GM19328 (cell line): Measurements from ENCODE around the gene PFKL.
A peak's percentile ranks its signal among the peaks of the same experiment; 100 is the strongest.

Experiments
- ATAC-seq: cut with Tn5 transposase; IDR thresholded peaks from one replicate; pipeline ENCODE4 v1.9.1; 2021; ENCODE audit warnings: mild to moderate bottlenecking, moderate library complexity; ENCODE audit not compliant: unreplicated experiment

PFKL gene

DNA sequence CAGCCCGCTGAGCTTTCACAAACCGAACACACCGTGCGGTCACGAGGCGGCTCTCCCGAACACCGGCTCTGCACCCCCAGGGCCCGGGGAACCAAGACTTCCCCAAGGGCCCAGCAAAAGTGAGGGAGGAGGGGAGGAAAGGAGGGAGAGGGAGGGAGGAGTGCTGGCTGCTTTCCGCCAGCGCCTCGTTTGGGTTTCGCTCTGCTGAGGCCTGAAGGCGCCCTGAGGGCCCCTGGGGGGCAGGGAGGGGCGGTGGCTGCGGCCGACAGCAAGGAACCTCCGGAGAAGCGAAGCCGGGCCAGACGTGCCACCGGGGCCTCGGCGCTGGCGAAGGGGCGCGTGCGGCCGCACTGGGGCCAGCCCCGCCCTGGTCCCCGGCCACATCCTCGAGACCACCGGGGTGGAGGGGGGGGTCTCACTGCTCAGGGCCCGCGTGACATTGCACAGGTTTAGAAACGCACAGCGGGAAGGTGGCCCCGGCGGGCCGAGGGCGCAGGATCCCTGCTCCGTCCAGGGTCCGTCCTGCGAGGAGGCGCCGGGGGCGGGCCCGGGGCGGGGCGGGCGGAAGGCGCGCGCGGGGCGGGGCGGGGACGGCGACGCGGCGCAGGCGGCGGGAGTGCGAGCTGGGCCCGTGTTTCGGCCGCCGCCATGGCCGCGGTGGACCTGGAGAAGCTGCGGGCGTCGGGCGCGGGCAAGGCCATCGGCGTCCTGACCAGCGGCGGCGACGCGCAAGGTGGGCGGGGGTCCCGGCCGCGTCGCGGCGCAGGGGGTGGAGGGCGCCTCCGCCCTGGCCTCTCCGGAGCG is at the start of gene PFKL:
Gene PFKL, plus strand, starts transcription at position 596 of the 804 bp plus-strand sequence. Its CDS starts 53 bp downstream, at position 649.
- ATAC-seq: peak; percentile 47

DNA sequence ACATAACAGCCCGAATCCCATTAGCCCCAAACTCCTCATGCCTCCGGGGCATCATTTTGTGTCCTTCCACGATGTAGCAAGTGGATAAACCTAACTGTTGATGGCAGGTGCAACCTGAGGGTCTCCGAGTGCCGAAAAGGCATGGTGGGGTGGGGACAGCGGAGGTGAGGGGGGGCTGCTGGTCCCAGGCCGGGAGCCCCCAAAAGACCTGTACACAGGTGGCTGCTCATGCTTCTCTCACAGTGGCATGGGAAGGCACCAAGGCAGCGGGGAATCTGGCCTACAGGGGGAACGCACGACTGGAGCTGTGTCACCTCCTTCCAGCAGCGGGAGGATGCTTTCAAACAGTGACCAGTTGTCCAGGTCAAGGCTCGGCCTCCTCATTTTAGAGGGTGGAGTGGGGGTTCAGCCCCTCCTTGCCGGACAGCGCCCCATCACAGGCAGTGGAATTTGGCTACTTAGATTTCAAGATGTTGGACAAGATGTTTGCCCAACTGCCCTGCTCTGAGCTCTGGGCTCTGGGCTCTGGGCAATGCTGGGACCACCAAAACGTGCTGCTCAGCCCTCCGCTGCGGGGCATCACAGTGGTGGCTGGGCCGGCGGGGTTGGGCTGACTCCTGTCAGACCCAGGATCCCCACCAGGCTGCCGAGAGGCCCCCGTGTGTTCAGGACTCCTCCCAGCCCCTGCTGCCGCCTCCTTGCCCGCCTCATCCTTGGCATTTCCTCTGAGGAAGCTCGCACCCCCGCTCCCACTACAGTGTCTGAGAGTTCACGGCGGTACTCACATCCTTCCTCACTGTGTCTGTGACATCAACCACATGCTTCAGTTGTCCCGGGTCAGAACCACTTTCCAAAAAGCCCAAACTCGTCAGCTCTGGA is 45.8 kb upstream of the PFKL start:
- ATAC-seq: no peak

DNA sequence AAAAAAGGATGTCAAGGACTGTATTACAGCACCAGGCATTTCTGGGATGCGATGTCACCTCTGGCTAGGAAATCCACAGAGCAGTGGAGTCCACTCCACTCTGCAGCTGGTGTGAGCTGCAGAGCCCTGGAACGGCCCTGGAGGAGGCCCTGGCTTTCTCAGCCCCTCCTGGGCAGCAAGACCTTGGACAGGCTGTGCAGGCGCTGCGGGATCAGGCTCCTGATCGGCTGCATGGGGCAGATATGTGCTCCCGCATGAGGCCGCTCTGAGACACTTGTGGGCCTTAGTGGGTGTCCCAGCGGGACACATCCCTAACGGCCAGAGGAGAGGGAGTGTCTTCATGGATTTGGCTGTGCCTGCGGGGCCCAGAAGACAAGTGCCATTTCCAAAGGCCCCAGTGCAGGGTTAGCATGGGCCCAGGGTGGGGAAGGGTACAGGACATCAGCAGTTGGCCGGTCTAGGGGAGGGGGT is 44.3 kb upstream of the PFKL start:
- no peak for ATAC-seq

DNA sequence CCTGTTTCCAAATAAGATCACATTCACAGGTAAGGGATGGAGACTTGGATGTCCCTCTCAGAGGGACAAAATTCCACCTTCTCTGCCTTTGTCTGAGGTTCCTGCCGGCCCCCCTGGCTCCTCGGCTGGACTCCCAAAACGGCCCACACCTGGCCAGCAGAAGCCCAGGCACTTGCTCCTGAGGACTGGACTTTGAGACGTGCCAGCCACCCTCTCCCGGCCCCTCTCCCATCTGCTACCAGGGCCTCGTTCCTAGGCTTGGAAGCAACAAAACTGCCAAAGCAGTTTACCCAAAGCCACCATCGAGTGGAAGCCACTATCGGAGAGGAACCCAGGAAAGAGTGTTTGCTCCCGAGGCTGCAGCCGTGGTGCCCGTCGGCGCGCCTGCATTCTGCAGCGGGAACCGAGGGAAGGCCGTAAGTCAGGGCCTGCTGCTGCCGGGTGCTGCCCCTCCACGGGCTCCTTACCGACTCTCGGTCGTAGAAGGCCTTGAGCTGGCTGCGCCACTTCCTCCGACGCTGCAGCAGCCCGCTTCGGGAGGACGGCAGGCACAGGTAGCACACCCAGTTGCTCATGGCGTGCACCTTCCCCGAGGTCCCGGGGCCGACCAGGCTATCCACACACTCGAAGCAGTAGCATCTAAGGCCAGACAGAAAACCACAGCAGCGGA is 41.7 kb upstream of the PFKL start:
- ATAC-seq: no peak

DNA sequence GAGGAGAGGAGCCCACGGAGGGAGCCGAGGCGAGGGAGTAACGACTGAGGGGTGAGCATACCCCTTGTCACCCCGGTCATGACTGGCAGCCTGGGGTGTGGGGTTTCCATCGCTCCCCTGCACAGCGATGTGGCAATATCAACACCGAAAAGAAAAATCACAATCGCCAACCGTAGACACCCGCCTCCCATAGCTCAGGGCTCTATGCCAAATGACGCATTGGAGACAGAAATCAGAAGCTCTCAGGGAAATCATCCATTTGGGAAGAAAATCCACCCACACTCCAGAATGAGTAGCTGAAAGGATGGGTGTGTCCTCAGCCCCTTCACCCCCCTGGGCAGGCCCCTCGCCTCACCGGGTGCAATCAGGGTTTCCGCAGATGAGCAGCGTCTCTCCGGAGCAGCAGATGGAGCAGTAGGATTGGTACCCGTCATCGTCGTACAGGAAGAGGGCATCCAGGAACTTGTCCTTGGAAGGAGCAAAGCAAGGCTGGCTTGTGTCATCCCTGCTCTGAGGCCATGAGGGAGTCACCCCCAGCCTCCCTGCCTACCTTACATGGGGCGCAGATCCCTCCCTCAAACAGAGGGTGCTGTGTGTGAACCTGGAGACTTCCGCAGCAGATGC is 40.7 kb upstream of the PFKL start:
- ATAC-seq: no peak

DNA sequence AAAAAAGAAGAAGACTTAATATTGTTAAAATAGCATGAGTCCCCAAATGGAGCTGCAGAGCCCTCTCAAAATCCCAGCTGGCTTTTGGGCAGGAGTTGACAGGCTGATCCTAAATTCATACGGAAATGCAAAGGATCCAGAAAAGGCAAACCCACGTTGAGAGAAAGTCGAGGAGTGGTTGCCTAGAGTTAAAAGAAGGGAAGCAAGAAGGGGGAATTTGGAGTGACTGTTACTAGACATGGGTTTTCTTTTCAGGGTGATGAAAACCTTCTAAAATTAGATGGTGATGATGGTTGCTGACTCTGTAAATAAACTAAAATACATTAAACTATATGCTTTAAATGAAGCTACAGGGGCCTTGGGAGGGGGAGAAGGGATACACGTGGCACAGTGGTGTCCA is 39.8 kb upstream of the PFKL start:
- ATAC-seq: no peak

DNA sequence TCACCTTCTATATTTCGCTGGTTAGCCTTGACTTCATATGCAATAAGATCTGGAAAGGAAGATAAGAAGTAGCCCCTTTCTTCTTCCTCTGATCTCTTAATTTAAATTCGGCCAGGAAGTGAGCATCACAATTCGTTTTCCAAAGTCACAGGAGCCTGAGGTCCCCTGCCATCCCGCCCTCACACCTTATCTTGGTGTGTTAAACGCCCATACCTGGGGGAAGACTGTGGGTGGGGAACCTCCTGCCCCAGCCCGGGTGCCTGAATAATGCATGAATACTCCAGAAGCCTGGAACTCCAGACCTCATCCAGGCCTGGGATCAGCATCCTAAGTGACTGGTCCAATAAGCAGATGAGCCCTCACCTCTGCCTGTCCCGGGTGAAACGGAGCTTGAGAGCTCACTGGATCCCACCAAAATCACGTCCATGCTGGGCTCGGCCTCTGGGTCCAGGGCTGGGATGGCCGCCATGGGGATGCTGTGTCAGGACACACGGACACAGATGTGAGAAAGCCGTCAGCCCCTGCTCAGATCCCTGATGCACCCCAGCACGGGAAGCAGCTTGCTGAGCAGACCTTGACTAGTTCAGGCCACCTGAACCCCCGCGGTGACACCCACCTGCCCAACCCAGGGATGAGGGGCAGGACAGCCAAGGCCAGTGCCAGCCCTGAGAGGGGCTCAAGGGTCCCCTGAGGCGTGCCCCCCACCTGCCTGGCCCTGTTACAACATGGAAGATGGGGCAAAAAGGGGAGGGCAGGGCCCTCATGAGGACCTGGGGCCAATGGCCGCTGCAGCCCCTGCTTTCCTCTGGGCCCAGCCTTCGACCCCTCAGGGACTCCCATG is 38.8 kb upstream of the PFKL start:
- ATAC-seq: no peak

DNA sequence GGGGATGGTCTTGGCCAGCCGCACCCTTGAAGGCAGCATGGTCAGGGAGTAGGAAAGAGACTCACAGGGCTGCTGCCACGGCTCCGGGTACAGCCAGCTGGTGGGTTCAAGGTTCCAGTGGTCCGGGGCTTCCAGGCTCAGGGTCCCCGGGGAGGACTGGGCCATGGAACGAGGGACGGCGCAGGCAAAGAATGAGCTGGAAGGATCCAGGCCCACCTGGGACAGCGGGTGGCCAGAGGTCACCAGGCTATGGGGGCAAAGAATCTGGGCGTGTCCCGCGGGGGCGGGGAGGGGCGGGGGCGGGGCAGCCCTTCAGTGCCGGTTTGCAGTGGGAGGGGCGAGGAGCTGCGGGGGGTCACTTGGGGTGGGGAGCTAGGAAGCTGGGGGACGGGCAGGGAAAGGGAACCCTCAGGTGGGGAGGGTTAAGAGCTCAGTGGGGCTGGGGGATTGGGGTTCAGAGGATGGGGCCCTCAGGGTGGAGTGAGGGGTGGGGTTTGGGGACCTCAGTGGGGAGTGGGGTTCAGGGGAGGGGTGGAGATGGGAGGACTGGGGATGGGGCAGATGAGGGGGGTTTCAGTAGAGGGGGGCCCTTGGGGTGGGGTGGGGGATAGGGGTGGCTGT is 38.1 kb upstream of the PFKL start, which contains the start of gene DNMT3L:
Gene DNMT3L, minus strand, starts transcription at position 223 of the 621 bp plus-strand sequence. CDS start 638 bp downstream, outside the sequence.
- ATAC-seq: no peak

DNA sequence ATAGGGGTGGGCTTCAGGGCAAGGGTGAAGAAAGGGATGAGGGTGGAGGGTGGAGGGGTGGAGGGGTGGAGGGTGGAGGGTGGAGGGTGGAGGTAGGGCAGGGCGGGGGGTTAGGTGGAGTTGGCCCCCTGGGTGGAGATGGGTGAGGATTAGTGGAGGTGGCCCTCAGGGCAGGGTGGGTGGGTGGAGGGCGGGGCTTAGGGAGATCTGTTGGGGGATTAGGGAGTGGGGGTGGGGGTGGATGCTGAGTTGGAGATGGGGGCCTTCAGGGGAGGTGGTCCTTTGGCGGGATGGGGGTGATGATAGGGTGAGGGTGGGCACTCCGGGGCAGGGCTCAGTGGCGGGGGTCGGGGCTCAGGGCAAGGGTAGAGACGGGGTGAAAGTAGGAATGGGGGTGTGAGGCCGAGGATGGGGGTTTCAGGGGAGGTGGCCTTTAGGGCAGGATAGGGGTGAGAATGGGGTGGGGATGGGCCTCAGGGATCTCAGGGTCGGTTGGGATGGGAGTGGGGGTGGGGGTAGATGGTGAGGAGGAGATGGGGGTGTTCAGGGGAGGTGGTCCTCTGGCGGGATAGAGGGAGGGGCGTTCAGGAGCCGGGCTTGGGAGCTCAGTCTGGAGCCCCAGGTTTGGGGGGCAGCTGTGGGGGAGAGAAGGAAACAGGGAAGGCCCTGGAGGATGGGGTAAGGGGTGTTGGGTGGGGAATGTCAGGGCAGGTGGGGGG is 37.4 kb upstream of the PFKL start:
- no peak for ATAC-seq

DNA sequence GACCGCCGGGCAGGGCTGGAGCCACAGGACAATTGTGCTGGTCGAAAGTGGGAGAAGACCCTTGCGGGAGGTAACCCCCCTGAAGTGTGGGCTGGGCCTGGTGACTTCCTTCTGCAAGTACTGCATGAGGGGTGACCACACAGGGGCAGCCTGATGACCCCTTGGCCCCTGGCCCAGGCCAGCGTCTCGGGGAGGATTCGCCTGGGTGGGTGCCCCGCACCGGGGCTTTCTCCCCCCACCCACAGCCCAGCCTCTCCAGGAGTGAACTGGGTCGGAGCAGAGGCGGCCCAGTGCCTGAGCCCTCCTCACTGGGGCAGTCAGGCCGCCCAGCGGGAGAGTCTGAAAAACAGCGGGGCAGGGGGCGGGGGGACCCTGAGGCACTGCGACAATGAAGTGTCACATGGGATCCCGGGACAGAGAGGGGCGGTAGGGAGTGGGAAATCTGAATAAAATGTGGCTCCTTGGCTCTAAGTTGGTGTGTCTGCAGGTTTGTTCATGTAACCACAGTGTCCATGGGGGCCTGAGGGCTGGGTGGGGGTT is 36.6 kb upstream of the PFKL start:
- ATAC-seq: no peak

DNA sequence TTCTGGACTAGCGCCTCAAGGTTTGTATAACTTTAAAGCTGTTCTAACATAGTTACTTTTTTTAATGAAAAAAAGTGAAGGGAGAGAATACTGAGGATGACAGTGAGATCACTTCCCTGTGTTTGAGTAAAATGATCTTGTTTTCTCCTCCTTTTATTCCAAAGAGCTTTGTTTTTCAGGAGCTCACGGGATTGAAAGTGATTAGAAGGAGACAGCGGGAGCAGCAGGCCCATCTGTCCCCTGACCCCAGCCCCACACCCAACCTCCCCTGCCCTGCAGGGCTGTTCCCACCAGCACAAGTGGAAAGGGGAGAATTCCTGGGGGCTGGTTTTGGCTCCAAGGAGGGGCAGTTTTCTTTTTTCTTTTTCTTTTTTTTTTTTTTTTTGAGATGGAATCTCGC is 36.1 kb upstream of the PFKL start:
- no peak for ATAC-seq

DNA sequence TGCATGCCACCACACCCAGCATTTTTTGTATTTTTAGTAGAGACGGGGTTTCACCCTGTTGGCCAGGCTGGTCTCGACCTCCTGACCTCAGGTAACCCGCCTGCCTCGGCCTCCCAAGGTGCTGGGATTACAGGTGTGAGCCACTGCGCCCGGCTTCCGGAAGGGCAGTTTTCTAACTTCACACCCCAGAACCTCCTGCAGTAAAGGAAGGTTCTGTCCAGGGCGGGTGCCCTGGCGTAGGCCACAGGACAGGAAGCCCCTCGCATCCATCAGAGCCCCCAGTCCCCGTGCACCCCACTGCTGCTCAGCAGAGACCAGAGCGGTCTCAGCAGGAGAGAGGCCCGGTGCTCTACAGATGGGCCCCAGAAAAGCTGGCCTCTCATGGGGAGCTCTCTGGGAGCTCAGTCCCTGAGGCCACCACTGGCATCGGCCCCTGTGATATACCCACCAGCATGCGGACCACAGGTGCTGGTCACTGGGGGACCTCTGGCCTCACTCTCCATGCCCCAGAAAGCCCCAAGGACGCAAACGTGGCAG is 34.1 kb upstream of the PFKL start:
- ATAC-seq: no peak

DNA sequence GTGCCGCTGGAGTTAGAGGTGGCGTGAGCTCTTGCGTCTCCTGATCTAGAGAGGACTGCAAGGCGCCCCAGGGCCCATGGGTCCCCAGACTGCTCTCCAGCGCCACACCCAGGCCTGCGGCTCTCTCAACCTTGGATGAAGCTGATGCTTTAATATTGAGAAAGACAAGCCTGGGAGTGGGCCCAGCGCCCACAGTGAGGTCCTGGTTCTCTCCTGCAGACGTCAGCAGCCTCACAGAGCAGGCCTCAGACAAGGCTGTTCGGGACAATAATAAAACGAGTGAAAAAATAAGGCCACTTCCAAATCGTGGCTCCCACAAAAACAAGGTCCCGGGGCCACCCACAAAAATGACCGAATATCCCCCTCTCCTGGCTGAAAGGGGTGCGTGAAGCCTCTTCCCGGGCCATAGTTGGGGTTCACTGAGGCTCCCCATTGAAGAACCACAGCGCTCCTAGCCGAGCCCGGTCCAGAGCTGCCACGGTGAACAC is 32.2 kb upstream of the PFKL start:
- no peak for ATAC-seq

DNA sequence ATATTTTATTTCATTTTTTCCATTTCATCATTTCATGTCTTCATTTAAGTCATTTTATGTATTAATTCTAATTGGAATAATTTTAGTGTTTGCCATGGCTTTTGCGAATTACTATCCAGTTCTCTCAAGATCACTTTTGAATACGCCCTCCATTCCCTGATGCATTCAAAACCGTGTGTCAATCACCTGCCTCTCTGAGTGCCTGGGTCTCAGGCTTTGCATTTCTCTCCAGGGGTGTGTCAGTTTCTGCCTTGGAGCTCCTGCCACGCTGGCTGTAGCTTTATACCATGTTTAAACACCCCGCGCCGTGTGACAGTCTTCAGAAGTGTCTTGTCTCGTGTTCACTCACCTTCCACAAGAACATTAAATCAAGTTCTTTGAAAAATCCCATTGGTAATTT is 30.8 kb upstream of the PFKL start:
- ATAC-seq: no peak

DNA sequence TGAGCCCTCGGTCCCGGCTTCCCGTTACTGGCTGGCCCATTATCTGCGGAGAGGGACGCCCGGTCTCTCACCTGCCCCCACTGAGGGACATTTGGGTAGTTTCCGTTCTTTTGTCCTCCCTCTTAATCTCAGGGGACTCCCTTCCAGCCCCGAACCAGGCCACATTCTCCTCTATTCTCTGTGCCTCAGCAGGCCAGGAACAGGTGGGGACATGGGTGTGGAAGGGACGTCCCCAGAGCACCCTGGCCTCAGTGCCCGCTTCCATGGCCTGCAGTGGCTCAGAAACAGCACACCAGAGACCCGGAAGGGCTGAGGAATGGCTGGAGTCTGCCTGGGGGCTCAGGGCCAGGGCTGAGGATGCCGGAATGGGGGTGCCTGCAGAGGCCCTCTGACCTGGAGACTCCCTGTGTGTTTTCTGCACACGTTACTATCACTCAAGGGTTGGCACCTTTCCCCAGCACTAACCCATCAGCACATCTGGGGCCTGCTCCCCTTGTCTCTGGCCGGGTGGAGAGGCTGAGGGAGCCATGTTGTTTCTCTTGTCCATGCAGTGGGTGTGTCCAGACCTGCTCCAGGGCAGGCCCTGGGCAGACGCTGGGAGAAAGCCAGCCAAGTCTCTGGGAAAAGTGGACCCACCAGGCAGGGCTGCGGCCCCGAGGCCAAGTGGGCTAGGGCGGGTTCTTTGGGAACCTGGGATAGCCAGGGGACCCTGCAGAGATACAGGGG is 28.1 kb upstream of the PFKL start:
- ATAC-seq: no peak

DNA sequence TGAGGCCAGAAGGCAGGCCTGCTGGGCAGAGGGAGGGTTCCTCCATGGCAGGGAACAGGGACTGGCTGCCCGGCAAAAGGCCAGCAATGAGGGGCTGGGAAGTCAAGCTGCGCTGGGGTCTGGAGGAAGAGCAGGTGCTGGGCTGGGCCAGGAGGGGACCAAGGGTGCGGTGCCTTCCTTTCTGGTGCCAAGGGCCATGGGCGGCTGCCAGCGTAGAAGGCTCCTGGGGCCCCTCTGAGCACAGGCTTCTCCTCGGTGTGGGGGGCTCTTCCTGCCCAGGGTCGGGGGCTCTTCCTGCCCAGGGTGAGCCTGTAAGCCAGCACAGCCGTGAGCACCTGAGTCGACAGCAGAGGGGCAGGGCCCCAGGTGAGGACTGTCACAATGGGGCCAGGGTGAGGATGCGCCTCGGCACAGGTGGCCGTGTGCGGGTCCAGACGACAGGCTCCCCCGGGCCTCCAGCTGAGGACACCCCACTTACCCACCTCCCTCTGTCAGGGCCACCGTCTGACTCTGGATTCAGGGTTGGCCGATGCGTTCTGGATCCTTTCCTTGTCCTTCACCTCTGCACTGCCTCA is 27.5 kb upstream of the PFKL start:
- no peak for ATAC-seq

DNA sequence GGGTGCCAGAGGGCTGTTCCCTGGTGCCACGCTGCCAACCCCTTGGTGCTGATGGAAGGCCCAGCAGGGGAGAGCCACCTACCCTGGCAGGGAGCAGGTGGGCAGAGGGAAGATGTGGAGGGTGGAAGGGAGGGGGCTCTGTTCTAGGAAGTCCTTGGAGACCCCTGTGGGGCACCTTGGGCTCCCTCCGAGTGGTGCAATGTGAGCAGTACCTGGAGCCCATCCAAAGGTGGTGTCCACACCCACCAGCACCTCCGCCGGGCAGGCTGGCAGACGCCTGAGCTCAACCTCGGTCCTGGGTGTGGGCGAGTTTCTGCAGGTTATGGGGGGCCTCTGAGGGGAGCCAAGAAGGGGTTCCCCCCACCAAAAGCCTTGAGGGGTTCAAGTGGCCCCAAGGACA is 26.8 kb upstream of the PFKL start:
- no peak for ATAC-seq
